ENCODE results near the gene FAH. TPM values are rescaled to one million over a fixed set of nuclear protein-coding genes. Genes with fewer than 3 reads are reported as not detected.
"Not testable (repeated sequence)": the region's sequence is repeated elsewhere in the genome, so short reads cannot be mapped to it uniquely, and the experiment has no call there.

The FAH gene
- total and polyA plus RNA-seq, 2 experiments from 2014 or later, result 24.9 to 28.8 TPM

GRCh38 chr15:80152180-80152895 is 461 bp upstream of the FAH start:
- H3K27me3 ChIP-seq (replicated peaks; ENCODE audit: insufficient read depth), result no peaks in the 10 kb centered on the region

GRCh38 chr15:80153900-80154299 is 1.1 kb downstream of the FAH start:
- TF ChIP-seq EZH2 (IDR thresholded peaks at IDR 0.05; ENCODE audit: insufficient read depth, poor library complexity, severe bottlenecking) (no peak), EZH2phosphoT487 (IDR thresholded peaks at IDR 0.05; ENCODE audit: insufficient read depth, low read depth) (no peak)
- no peaks in the 10 kb centered on the region for H3K27me3 ChIP-seq (replicated peaks; ENCODE audit: insufficient read depth)
- peaks cover 7% of the 10 kb centered on the region; the same call in 1 of the 2 replicates for H3K4me1 ChIP-seq (ENCODE audit: insufficient read depth)
- no peaks in the 10 kb centered on the region for H3K36me3 ChIP-seq (ENCODE audit: low read depth)
- peaks cover 17% of the 10 kb centered on the region; the same call in 1 of the 2 replicates for H3K79me2 ChIP-seq (ENCODE audit: insufficient read depth)
- peak overlapping the region; percentile 90 for H3K4me2 ChIP-seq (ENCODE audit: unreplicated experiment)
- 81 to 83% methylated on average over 4 of the region's 4 CpGs for WGBS, 2 experiments (ENCODE audit: low coverage in 1 of 2, low lambda C conversion rate in 2 of 2, missing lambda C conversion rate in 2 of 2)
- no peak for DNase-seq
- peak overlapping the region; percentile 84; the same call in 1 of the 2 replicates for H3K9ac ChIP-seq
- peak overlapping the region; percentile 64 for H3K27ac ChIP-seq
- in situ Hi-C loops (cut with MboI), result no loop called here
- H3K9me2 ChIP-seq (ENCODE audit: insufficient read depth), result no peaks in the 10 kb centered on the region
- H4K20me1 ChIP-seq (ENCODE audit: insufficient read depth), result no peaks in the 10 kb centered on the region
- peaks cover 8% of the 10 kb centered on the region; the same call in 1 of the 2 replicates for H3F3A ChIP-seq (ENCODE audit: insufficient read depth)
- peak overlapping the region; percentile 87; the same call in 1 of the 2 replicates for H3K4me3 ChIP-seq
- H3K9me3 ChIP-seq (ENCODE audit: low read depth), result no peaks in the 10 kb centered on the region
- H2AFZ ChIP-seq, result peak overlapping the region; percentile 85

More at GRCh38 chr15:80152180-80152895, 461 bp upstream of the FAH start:
- peak overlapping the region; percentile 70 for H3K4me2 ChIP-seq (ENCODE audit: unreplicated experiment)
- no peaks in the 10 kb centered on the region for H4K20me1 ChIP-seq (ENCODE audit: insufficient read depth)
- DNase-seq, result peak; percentile 92
- peak overlapping the region; percentile 91 for H2AFZ ChIP-seq
- in situ Hi-C loops (cut with MboI), result no loop called here
- H3K9ac ChIP-seq, result peak overlapping the region; percentile 84
- peak overlapping the region; percentile 87 for H3K4me3 ChIP-seq
- peaks cover 17% of the 10 kb centered on the region; the same call in 1 of the 2 replicates for H3K79me2 ChIP-seq (ENCODE audit: insufficient read depth)
- WGBS, 2 experiments (ENCODE audit: low coverage in 1 of 2, low lambda C conversion rate in 2 of 2, missing lambda C conversion rate in 2 of 2), result 5 to 7% methylated on average over 12 to 41 of the region's 41 CpGs
- peak overlapping the region; percentile 64 for H3K27ac ChIP-seq
- peaks cover 7% of the 10 kb centered on the region; the same call in 1 of the 2 replicates for H3K4me1 ChIP-seq (ENCODE audit: insufficient read depth)
- TF ChIP-seq EZH2 (IDR thresholded peaks at IDR 0.05; ENCODE audit: insufficient read depth, poor library complexity, severe bottlenecking) (no peak), EZH2phosphoT487 (IDR thresholded peaks at IDR 0.05; ENCODE audit: insufficient read depth, low read depth) (no peak)
- peaks cover 8% of the 10 kb centered on the region; the same call in 1 of the 2 replicates for H3F3A ChIP-seq (ENCODE audit: insufficient read depth)
- H3K36me3 ChIP-seq (ENCODE audit: low read depth), result no peaks in the 10 kb centered on the region
- no peaks in the 10 kb centered on the region for H3K9me3 ChIP-seq (ENCODE audit: low read depth)
- H3K9me2 ChIP-seq (ENCODE audit: insufficient read depth), result no peaks in the 10 kb centered on the region

- peaks cover 17% of the 10 kb centered on the region; the same call in 1 of the 2 replicates for H3K79me2 ChIP-seq (ENCODE audit: insufficient read depth)
- TF ChIP-seq EZH2 (IDR thresholded peaks at IDR 0.05; ENCODE audit: insufficient read depth, poor library complexity, severe bottlenecking) (no peak), EZH2phosphoT487 (IDR thresholded peaks at IDR 0.05; ENCODE audit: insufficient read depth, low read depth) (no peak)
- no peaks in the 10 kb centered on the region for H3K9me2 ChIP-seq (ENCODE audit: insufficient read depth)
- H3K27ac ChIP-seq, result no peak overlapping the region
- peaks cover 10% of the 10 kb centered on the region; the same call in 1 of the 2 replicates for H3F3A ChIP-seq (ENCODE audit: insufficient read depth)
- H3K9ac ChIP-seq, result no peak overlapping the region
- no peaks in the 10 kb centered on the region for H3K27me3 ChIP-seq (replicated peaks; ENCODE audit: insufficient read depth)
- no peak overlapping the region for H3K4me3 ChIP-seq
- H4K20me1 ChIP-seq (ENCODE audit: insufficient read depth), result no peaks in the 10 kb centered on the region
- H3K36me3 ChIP-seq (ENCODE audit: low read depth), result no peaks in the 10 kb centered on the region; the same call in 1 of the 2 replicates
- H3K4me2 ChIP-seq (ENCODE audit: unreplicated experiment), result no peak overlapping the region
- no peaks in the 10 kb centered on the region for H3K9me3 ChIP-seq (ENCODE audit: low read depth)
- no peak overlapping the region for H2AFZ ChIP-seq
- 75% methylated on average over 6 of the region's 6 CpGs for WGBS, 2 experiments (ENCODE audit: low coverage in 1 of 2, low lambda C conversion rate in 2 of 2, missing lambda C conversion rate in 2 of 2)
- H3K4me1 ChIP-seq (ENCODE audit: insufficient read depth), result peaks cover 7% of the 10 kb centered on the region; the same call in 1 of the 2 replicates
- in situ Hi-C loops (cut with MboI), result no loop called here
- DNase-seq, result no peak
Measured at GRCh38 chr15:80154336-80154735, 1.5 kb downstream of the FAH start.

GRCh38 chr15:80155001-80155377 is 2.2 kb downstream of the FAH start:
- no peaks in the 10 kb centered on the region for H3K9me2 ChIP-seq (ENCODE audit: insufficient read depth)
- TF ChIP-seq EZH2phosphoT487 (IDR thresholded peaks at IDR 0.05; ENCODE audit: insufficient read depth, low read depth) (no peak), EZH2 (IDR thresholded peaks at IDR 0.05; ENCODE audit: insufficient read depth, poor library complexity, severe bottlenecking) (no peak)
- H4K20me1 ChIP-seq (ENCODE audit: insufficient read depth), result no peaks in the 10 kb centered on the region
- no peak overlapping the region for H3K27ac ChIP-seq
- in situ Hi-C loops (cut with MboI), result no loop called here
- H3K79me2 ChIP-seq (ENCODE audit: insufficient read depth), result peaks cover 17% of the 10 kb centered on the region; the same call in 1 of the 2 replicates
- H3F3A ChIP-seq (ENCODE audit: insufficient read depth), result peaks cover 16% of the 10 kb centered on the region
- H3K27me3 ChIP-seq (replicated peaks; ENCODE audit: insufficient read depth), result no peaks in the 10 kb centered on the region
- no peak overlapping the region for H3K9ac ChIP-seq
- no peak overlapping the region for H3K4me2 ChIP-seq (ENCODE audit: unreplicated experiment)
- no peak for DNase-seq
- H3K36me3 ChIP-seq (ENCODE audit: low read depth), result no peaks in the 10 kb centered on the region; the same call in 1 of the 2 replicates
- no peak overlapping the region for H3K4me3 ChIP-seq
- WGBS, 2 experiments (ENCODE audit: low coverage in 1 of 2, low lambda C conversion rate in 2 of 2, missing lambda C conversion rate in 2 of 2), result 90 to 94% methylated on average over 5 of the region's 5 CpGs
- no peak overlapping the region for H2AFZ ChIP-seq
- no peaks in the 10 kb centered on the region for H3K9me3 ChIP-seq (ENCODE audit: low read depth)
- peaks cover 12% of the 10 kb centered on the region for H3K4me1 ChIP-seq (ENCODE audit: insufficient read depth)

GRCh38 chr15:80155378-80156175 is 2.8 kb downstream of the FAH start:
- H4K20me1 ChIP-seq (ENCODE audit: insufficient read depth); H3K4me2 ChIP-seq (ENCODE audit: unreplicated experiment); H3K27ac ChIP-seq; DNase-seq; H3K9me2 ChIP-seq (ENCODE audit: insufficient read depth); H3K9me3 ChIP-seq (ENCODE audit: low read depth); H3K36me3 ChIP-seq (ENCODE audit: low read depth); H3K27me3 ChIP-seq (replicated peaks; ENCODE audit: insufficient read depth); in situ Hi-C loops (cut with MboI); H2AFZ ChIP-seq; H3K4me3 ChIP-seq; H3K9ac ChIP-seq: not testable (repeated sequence)
- Histone ChIP-seq H3F3A (ENCODE audit: insufficient read depth) (peaks cover 20% of the 10 kb centered on the region), H3K4me1 (ENCODE audit: insufficient read depth) (peaks cover 17% of the 10 kb centered on the region), H3K79me2 (ENCODE audit: insufficient read depth) (peaks cover 17% of the 10 kb centered on the region; the same call in 1 of the 2 replicates)
- 79 to 80% methylated on average over 16 of the region's 16 CpGs for whole genome bisulfite sequencing, 2 experiments (ENCODE audit: low coverage in 1 of 2, low lambda C conversion rate in 2 of 2, missing lambda C conversion rate in 2 of 2)
